Breast epithelium (tissue), 4 donors: ENCODE data around the gene DOCK9. TPM values are rescaled to one million over a fixed set of nuclear protein-coding genes. Genes with fewer than 3 reads are reported as not detected.

Experiments used
- DNase-seq, 2 donors: peaks; one replicate each; pipeline ENCODE4 v3.0.0-alpha.2; 2019; ENCODE audit warnings: low spot score in 2 of 2
- H3K27ac ChIP-seq, 2 donors: fragments of 200-600 bp; sonication (generic) in 1 of 2; one replicate each; pipeline ENCODE4 v1.5.1; 2016 to 2019; ENCODE audit warnings: mild to moderate bottlenecking in 1 of 2
- H3K27me3 ChIP-seq, 2 donors: fragments of 200-600 bp; sonication (generic) in 1 of 2; one replicate each; pipeline versions ENCODE4 v1.5.1 to v1.6.0; 2017 to 2019; ENCODE audit warnings: control low read depth in 1 of 2, mild to moderate bottlenecking in 1 of 2
- H3K36me3 ChIP-seq: fragments of 200-600 bp; one replicate; pipeline ENCODE4 v1.5.1; 2019
- H3K4me1 ChIP-seq, 2 donors: fragments of 200-600 bp; sonication (generic); one replicate each; pipeline ENCODE4 v1.5.1; 2016 to 2019; ENCODE audit warnings: control low read depth in 1 of 2
- H3K4me3 ChIP-seq, 3 donors: fragments of 200-600 bp; sonication (generic); 1 replicate in 2 of 3; 2 replicates in 1 of 3; pipeline ENCODE4 v1.5.1; 2016 to 2019; ENCODE audit warnings: mild to moderate bottlenecking in 3 of 3, moderate library complexity in 2 of 3
- H3K9me3 ChIP-seq, 2 donors: fragments of 200-600 bp; sonication (generic) in 1 of 2; one replicate each; pipeline ENCODE4 v1.5.1; 2016 to 2019; ENCODE audit warnings: control low read depth in 1 of 2
- POLR2A ChIP-seq: fragments of 450-650 bp; IDR thresholded peaks from one replicate; pipeline ENCODE4 v1.6.1; 2016; ENCODE audit warnings: antibody characterized with exemption, mild to moderate bottlenecking, moderate library complexity
- POLR2AphosphoS5 ChIP-seq, 3 donors: sonication (generic); formaldehyde crosslinking; IDR thresholded peaks; one replicate each; pipeline ENCODE4 v1.6.1; 2017; ENCODE audit warnings: antibody characterized with exemption in 3 of 3
- intact Hi-C: fragments of 100-400 bp; cut with DNase I; formaldehyde crosslinking; loops from one replicate; pipeline ENCODE4 v1.15.1; 2023; ENCODE audit warnings: low total_unique reads
- total RNA-seq, 3 donors: library from RNA; depleted of rRNA; stranded (reverse); fragments of >200 nt; gene quantifications; one replicate each; pipeline ENCODE4 v1.1.0, GENCODE V29; 2016
- TF ChIP-seq, protein P1 (sequence below), 3 donors: fragments of 450-650 bp; IDR thresholded peaks; one replicate each; pipeline ENCODE4 v1.5.1; 2016 to 2017; ENCODE audit warnings: antibody characterized with exemption in 3 of 3, mild to moderate bottlenecking in 3 of 3, moderate library complexity in 3 of 3

DOCK9 gene
- total RNA-seq, 3 donors from 2014 or later = 85.5 to 155 (median 92.2) TPM

DNA sequence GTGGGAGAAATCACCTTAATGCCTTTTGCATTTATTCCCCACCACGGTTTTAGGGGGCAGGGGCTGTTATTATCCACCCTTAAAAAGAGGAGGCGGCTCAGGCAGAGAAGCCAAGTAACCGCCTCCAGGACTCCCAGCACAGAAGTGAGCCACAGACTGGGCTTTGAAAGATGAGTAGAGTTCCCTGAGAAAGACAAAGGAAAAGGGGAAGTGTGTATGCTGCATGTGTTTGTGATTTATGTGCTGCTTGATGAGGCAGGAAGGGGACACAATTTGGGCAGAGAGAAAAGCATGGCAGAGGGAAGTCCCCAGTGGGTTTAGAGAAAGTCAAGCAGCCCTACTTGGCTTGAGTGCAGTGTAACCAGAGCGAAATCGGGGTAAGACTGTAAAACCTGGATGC is 85.0 kb downstream of the DOCK9 start:
- Histone ChIP-seq H3K9me3 (no peaks in the 10 kb centered on the region), H3K27me3 (no peaks in the 10 kb centered on the region), H3K4me3 (no peak overlapping the region), H3K4me1 (no peaks in the 10 kb centered on the region), H3K27ac (no peak overlapping the region), H3K36me3 (no peaks in the 10 kb centered on the region)
- no peak for TF ChIP-seq POLR2AphosphoS5 (IDR thresholded peaks at IDR 0.05)
- TF ChIP-seq, protein P1, sequence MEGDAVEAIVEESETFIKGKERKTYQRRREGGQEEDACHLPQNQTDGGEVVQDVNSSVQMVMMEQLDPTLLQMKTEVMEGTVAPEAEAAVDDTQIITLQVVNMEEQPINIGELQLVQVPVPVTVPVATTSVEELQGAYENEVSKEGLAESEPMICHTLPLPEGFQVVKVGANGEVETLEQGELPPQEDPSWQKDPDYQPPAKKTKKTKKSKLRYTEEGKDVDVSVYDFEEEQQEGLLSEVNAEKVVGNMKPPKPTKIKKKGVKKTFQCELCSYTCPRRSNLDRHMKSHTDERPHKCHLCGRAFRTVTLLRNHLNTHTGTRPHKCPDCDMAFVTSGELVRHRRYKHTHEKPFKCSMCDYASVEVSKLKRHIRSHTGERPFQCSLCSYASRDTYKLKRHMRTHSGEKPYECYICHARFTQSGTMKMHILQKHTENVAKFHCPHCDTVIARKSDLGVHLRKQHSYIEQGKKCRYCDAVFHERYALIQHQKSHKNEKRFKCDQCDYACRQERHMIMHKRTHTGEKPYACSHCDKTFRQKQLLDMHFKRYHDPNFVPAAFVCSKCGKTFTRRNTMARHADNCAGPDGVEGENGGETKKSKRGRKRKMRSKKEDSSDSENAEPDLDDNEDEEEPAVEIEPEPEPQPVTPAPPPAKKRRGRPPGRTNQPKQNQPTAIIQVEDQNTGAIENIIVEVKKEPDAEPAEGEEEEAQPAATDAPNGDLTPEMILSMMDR (IDR thresholded peaks at IDR 0.05) = no peak
- no peak for TF ChIP-seq POLR2A
- intact Hi-C loops = no loop called here
- DNase-seq = no peak

DNA sequence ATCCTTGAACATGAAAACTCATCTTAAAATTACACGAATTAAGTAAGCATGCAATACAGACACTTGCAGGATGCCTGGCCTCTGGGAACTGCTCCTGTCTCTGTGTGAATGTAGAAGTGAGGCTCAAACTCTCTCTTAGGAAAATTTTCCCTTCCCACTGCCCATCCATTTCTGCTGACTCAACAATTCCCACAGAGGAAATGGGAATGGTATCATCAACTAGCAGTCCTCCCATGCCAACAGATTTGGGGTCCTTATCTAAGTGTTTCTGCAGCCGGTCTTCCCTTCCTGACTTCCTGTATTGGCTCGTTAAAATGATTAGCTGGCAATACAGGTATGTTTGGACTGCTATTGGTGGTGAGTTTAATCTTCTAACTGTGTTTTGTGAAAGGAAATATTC is 85.8 kb downstream of the DOCK9 start:
- intact Hi-C loops = no loop called here
- H3K36me3 ChIP-seq = no peaks in the 10 kb centered on the region
- no peaks in the 10 kb centered on the region for H3K9me3 ChIP-seq
- DNase-seq = no peak
- H3K27ac ChIP-seq = no peak overlapping the region
- H3K4me3 ChIP-seq = no peak overlapping the region
- H3K27me3 ChIP-seq = no peaks in the 10 kb centered on the region
- no peaks in the 10 kb centered on the region for H3K4me1 ChIP-seq
- no peak for TF ChIP-seq POLR2AphosphoS5 (IDR thresholded peaks at IDR 0.05)
- TF ChIP-seq, protein P1 (IDR thresholded peaks at IDR 0.05) = no peak
- no peak for TF ChIP-seq POLR2A

DNA sequence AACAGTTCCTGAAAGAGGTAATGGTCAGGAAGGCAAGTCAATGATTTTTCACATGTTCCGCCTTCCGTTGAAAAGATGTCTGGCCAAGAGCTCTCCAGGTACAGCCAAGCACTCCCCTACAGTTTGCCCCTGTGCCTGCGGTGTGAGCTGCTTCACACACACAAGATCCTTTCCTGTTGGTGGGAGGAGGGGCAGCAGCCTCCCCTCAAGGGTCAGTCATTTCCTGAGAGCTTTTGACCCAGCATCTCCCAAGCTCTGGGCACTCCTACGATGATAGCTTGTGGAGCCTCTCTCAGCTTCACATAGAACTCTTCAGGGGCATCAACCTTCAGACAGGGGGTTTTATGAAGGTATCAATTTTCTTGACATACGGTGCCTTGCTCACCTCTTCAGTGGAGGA is 86.9 kb downstream of the DOCK9 start:
- H3K27ac ChIP-seq = no peak overlapping the region
- no peaks in the 10 kb centered on the region for H3K27me3 ChIP-seq
- DNase-seq = no peak
- intact Hi-C loops = no loop called here
- TF ChIP-seq, protein P1 (IDR thresholded peaks at IDR 0.05) = no peak
- TF ChIP-seq POLR2AphosphoS5 (IDR thresholded peaks at IDR 0.05) (no peak), POLR2A (no peak)
- no peak overlapping the region for H3K4me3 ChIP-seq
- no peaks in the 10 kb centered on the region for H3K9me3 ChIP-seq
- H3K4me1 ChIP-seq = no peaks in the 10 kb centered on the region
- H3K36me3 ChIP-seq = no peaks in the 10 kb centered on the region

DNA sequence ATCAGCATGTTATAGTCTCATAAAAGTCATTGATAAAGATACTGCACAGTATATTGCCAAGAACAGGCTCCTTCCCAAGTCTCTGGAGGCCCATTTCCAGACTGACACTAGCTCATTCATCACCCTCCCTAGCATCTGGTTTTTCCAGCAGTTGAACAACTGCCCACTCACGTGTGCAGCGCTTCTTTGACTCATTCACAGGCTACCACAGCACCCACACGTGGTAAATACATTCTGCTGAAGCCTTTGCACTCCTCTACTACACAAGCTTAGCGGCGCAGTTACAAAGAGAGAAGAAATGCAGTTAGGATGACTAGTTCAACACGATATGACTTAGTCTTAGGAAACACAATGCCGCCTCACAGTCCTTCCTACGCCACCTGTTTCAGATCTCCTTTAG is 87.7 kb downstream of the DOCK9 start:
- Histone ChIP-seq H3K27me3 (no peaks in the 10 kb centered on the region), H3K4me1 (no peaks in the 10 kb centered on the region), H3K4me3 (no peak overlapping the region), H3K27ac (no peak overlapping the region), H3K9me3 (no peaks in the 10 kb centered on the region), H3K36me3 (no peaks in the 10 kb centered on the region)
- DNase-seq = no peak
- intact Hi-C loops = no loop called here
- TF ChIP-seq, protein P1 (IDR thresholded peaks at IDR 0.05) = no peak
- TF ChIP-seq POLR2AphosphoS5 (IDR thresholded peaks at IDR 0.05) = no peak
- no peak for TF ChIP-seq POLR2A

DNA sequence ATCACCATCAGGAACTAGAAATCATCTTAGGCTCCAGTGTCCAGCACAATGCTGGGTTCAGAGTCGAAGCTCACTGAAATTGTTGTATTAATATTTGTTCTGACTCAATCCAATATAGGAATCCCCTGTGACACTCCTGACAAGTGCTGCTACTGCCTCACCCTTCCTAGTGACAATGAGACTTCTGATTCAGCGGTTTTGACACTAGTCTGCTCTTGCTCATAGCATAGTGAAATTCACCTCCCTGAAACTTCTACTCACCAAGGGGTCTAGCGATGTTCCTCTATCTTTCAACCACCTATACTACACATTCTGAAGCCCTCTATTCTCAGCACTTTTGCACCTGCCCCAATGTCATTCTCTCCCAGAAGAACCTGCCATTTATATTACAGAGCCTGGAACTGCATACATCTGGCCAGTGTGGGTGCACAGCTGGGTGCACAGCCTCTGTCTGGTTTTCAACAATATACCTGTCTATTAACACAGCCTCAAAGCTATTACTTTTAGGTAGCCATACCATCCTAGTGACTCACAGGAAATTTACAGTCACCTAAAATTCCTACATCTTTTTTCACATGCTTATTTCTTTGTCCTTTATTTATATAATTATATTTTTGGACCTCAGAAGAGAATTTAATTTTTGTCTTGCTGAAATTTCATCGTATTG is 88.3 kb downstream of the DOCK9 start:
- Histone ChIP-seq H3K9me3 (no peaks in the 10 kb centered on the region), H3K4me1 (no peaks in the 10 kb centered on the region), H3K36me3 (peaks cover 2% of the 10 kb centered on the region), H3K27ac (no peak overlapping the region), H3K27me3 (no peaks in the 10 kb centered on the region), H3K4me3 (no peak overlapping the region)
- no peak for DNase-seq
- intact Hi-C loops = no loop called here
- TF ChIP-seq, protein P1 (IDR thresholded peaks at IDR 0.05) = no peak
- TF ChIP-seq POLR2AphosphoS5 (IDR thresholded peaks at IDR 0.05) = no peak
- TF ChIP-seq POLR2A = no peak
